Measurements from ENCODE around the gene MMS19.

MMS19 gene

GRCh38 chr10:97546456-97547270 is 48.4 kb upstream of the MMS19 start:
- Histone ChIP-seq H3K79me2 (ENCODE audit: control insufficient read depth, low read length) (no peaks in the 10 kb centered on the region), H3K27ac (ENCODE audit: low read depth, low read length) (no peak overlapping the region), H4K20me1 (ENCODE audit: control insufficient read depth, insufficient read depth, low read depth, low read length) (no peaks in the 10 kb centered on the region), H3K4me1 (ENCODE audit: control insufficient read depth, low read length) (no peaks in the 10 kb centered on the region), H3K4me2 (ENCODE audit: low read length) (no peak overlapping the region), H3F3A (ENCODE audit: control insufficient read depth, insufficient read depth) (no peaks in the 10 kb centered on the region), H3K36me3 (ENCODE audit: control insufficient read depth, low read length) (no peaks in the 10 kb centered on the region), H3K27me3 (ENCODE audit: control insufficient read depth, low read length) (peaks cover 11% of the 10 kb centered on the region), H3K9me2 (replicated peaks; ENCODE audit: control insufficient read depth, low read length) (no peaks in the 10 kb centered on the region), H3K9me3 (ENCODE audit: control insufficient read depth, insufficient read depth, low read length) (no peaks in the 10 kb centered on the region), H3K4me3 (ENCODE audit: low read length) (no peak overlapping the region)
- TF ChIP-seq CTCF (IDR thresholded peaks at IDR 0.05; ENCODE audit: low read depth, low read length, poor library complexity, severe bottlenecking) (no peak), EZH2phosphoT487 (IDR thresholded peaks at IDR 0.05; ENCODE audit: borderline replicate concordance, low read length) (no peak)

GRCh38 chr10:97543025-97543546 is 44.9 kb upstream of the MMS19 start:
- H3K4me1 ChIP-seq (ENCODE audit: control insufficient read depth, low read length) = no peaks in the 10 kb centered on the region
- H3K27ac ChIP-seq (ENCODE audit: low read depth, low read length) = no peak overlapping the region
- no peaks in the 10 kb centered on the region for H3K9me3 ChIP-seq (ENCODE audit: control insufficient read depth, insufficient read depth, low read length)
- H3K4me3 ChIP-seq (ENCODE audit: low read length) = no peak overlapping the region
- H3K36me3 ChIP-seq (ENCODE audit: control insufficient read depth, low read length) = no peaks in the 10 kb centered on the region
- no peaks in the 10 kb centered on the region for H3K9me2 ChIP-seq (replicated peaks; ENCODE audit: control insufficient read depth, low read length)
- 0 out of 2 replicates have a peak, but pooled peaks cover 3% of the 10 kb centered on the region for H4K20me1 ChIP-seq (ENCODE audit: control insufficient read depth, insufficient read depth, low read depth, low read length)
- no peak overlapping the region for H3K4me2 ChIP-seq (ENCODE audit: low read length)
- no peaks in the 10 kb centered on the region for H3F3A ChIP-seq (ENCODE audit: control insufficient read depth, insufficient read depth)
- H3K79me2 ChIP-seq (ENCODE audit: control insufficient read depth, low read length) = no peaks in the 10 kb centered on the region
- peaks cover 11% of the 10 kb centered on the region for H3K27me3 ChIP-seq (ENCODE audit: control insufficient read depth, low read length)
- TF ChIP-seq CTCF (IDR thresholded peaks at IDR 0.05; ENCODE audit: low read depth, low read length, poor library complexity, severe bottlenecking) = no peak
- TF ChIP-seq EZH2phosphoT487 (IDR thresholded peaks at IDR 0.05; ENCODE audit: borderline replicate concordance, low read length) = no peak

GRCh38 chr10:97542169-97543024 is 44.2 kb upstream of the MMS19 start:
- Histone ChIP-seq H3K4me2 (ENCODE audit: low read length) (no peak overlapping the region), H3K4me3 (ENCODE audit: low read length) (no peak overlapping the region), H3F3A (ENCODE audit: control insufficient read depth, insufficient read depth) (no peaks in the 10 kb centered on the region), H3K36me3 (ENCODE audit: control insufficient read depth, low read length) (no peaks in the 10 kb centered on the region), H3K79me2 (ENCODE audit: control insufficient read depth, low read length) (no peaks in the 10 kb centered on the region), H3K27me3 (ENCODE audit: control insufficient read depth, low read length) (peaks cover 11% of the 10 kb centered on the region), H3K4me1 (ENCODE audit: control insufficient read depth, low read length) (no peaks in the 10 kb centered on the region), H3K27ac (ENCODE audit: low read depth, low read length) (no peak overlapping the region), H3K9me2 (replicated peaks; ENCODE audit: control insufficient read depth, low read length) (no peaks in the 10 kb centered on the region), H4K20me1 (ENCODE audit: control insufficient read depth, insufficient read depth, low read depth, low read length) (0 out of 2 replicates have a peak, but pooled peaks cover 3% of the 10 kb centered on the region), H3K9me3 (ENCODE audit: control insufficient read depth, insufficient read depth, low read length) (no peaks in the 10 kb centered on the region)
- TF ChIP-seq CTCF (IDR thresholded peaks at IDR 0.05; ENCODE audit: low read depth, low read length, poor library complexity, severe bottlenecking) = no peak
- no peak for TF ChIP-seq EZH2phosphoT487 (IDR thresholded peaks at IDR 0.05; ENCODE audit: borderline replicate concordance, low read length)
